Uterus (tissue), 4 donors: ENCODE measurements around the gene PPFIBP2. TPM values are rescaled to one million over a fixed set of nuclear protein-coding genes. Genes with fewer than 3 reads are reported as not detected.

ENCODE experiments used
- DNase-seq, 2 donors: peaks; one replicate each; pipeline ENCODE4 v3.0.0-alpha.2; 2019 to 2020
- H3K27ac ChIP-seq, 2 donors: fragments of 200-600 bp; sonication (generic); 1 replicate in 1 of 2; 2 replicates in 1 of 2; pipeline ENCODE4 v1.5.1; 2016 to 2018
- H3K27me3 ChIP-seq, 2 donors: fragments of 200-600 bp; sonication (generic); one replicate each; pipeline ENCODE4 v1.5.1; 2018 to 2019; ENCODE audit warnings: control low read depth in 1 of 2
- H3K36me3 ChIP-seq, 2 donors: fragments of 200-600 bp; sonication (generic); one replicate each; pipeline ENCODE4 v1.5.1; 2019; ENCODE audit warnings: control low read depth in 1 of 2
- H3K4me1 ChIP-seq, 2 donors: fragments of 200-600 bp; sonication (generic); one replicate each; pipeline ENCODE4 v1.5.1; 2018 to 2019; ENCODE audit warnings: control low read depth in 1 of 2
- H3K4me3 ChIP-seq, 2 donors: fragments of 200-600 bp; sonication (generic); 1 replicate in 1 of 2; 2 replicates in 1 of 2; pipeline ENCODE4 v1.5.1; 2018 to 2019; ENCODE audit warnings: mild to moderate bottlenecking in 1 of 2
- H3K9me3 ChIP-seq, 2 donors: fragments of 200-600 bp; sonication (generic); one replicate each; pipeline ENCODE4 v1.5.1; 2019; ENCODE audit warnings: control low read depth in 1 of 2
- POLR2A ChIP-seq, 2 donors: fragments of 450-650 bp; IDR thresholded peaks; one replicate each; pipeline ENCODE4 v1.6.1; 2016; ENCODE audit warnings: antibody characterized with exemption in 2 of 2, mild to moderate bottlenecking in 1 of 2, moderate library complexity in 1 of 2
- intact Hi-C: fragments of 100-400 bp; cut with DNase I; formaldehyde crosslinking; loops from one replicate; pipeline ENCODE4 v1.15.1; 2023; ENCODE audit warnings: low total_unique reads
- total RNA-seq, 4 donors: library from RNA; depleted of rRNA in 3 of 4; stranded (reverse); fragments of >200 nt in 3 of 4; gene quantifications; one replicate each; pipeline versions ENCODE4 v1.1.0 to v1.2.4, GENCODE V29; 2014 to 2023
- TF ChIP-seq, protein P1 (sequence below), 4 experiments: fragments of 200-600 bp in 2 of 4; fragments of 450-650 bp in 2 of 4; sonication (generic) in 2 of 4; IDR thresholded peaks; one replicate each; pipeline ENCODE4 v1.5.1; 2016 to 2019; ENCODE audit warnings: antibody characterized with exemption in 4 of 4, mild to moderate bottlenecking in 2 of 4, moderate library complexity in 1 of 4
- donor health status: DM: yes; HTN: yes; CAD: no.

The PPFIBP2 gene
- total RNA-seq, 4 donors from 2014 or later = 2.1 to 36.2 (median 15.2) TPM

GRCh38 chr11:7667460-7667859 is 153.7 kb downstream of the PPFIBP2 start:
- intact Hi-C loops = loop anchor here (10.0 kb wide), 1 partner anchor 153 kb away; the partner anchor contains the start of gene PPFIBP2
- Histone ChIP-seq H3K27ac (no peak overlapping the region), H3K36me3 (no peaks in the 10 kb centered on the region), H3K27me3 (no peaks in the 10 kb centered on the region), H3K9me3 (no peaks in the 10 kb centered on the region), H3K4me3 (no peak overlapping the region), H3K4me1 (no peaks in the 10 kb centered on the region)
- no peak for TF ChIP-seq POLR2A (IDR thresholded peaks at IDR 0.05)
- TF ChIP-seq, protein P1, sequence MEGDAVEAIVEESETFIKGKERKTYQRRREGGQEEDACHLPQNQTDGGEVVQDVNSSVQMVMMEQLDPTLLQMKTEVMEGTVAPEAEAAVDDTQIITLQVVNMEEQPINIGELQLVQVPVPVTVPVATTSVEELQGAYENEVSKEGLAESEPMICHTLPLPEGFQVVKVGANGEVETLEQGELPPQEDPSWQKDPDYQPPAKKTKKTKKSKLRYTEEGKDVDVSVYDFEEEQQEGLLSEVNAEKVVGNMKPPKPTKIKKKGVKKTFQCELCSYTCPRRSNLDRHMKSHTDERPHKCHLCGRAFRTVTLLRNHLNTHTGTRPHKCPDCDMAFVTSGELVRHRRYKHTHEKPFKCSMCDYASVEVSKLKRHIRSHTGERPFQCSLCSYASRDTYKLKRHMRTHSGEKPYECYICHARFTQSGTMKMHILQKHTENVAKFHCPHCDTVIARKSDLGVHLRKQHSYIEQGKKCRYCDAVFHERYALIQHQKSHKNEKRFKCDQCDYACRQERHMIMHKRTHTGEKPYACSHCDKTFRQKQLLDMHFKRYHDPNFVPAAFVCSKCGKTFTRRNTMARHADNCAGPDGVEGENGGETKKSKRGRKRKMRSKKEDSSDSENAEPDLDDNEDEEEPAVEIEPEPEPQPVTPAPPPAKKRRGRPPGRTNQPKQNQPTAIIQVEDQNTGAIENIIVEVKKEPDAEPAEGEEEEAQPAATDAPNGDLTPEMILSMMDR (IDR thresholded peaks at IDR 0.05) = no peak
- no peak for DNase-seq

GRCh38 chr11:7668464-7668863 is 154.7 kb downstream of the PPFIBP2 start:
- intact Hi-C loops = loop anchor here (10.0 kb wide), 1 partner anchor 154 kb away; the partner anchor contains the start of gene PPFIBP2
- Histone ChIP-seq H3K36me3 (no peaks in the 10 kb centered on the region), H3K4me3 (no peak overlapping the region), H3K27ac (no peak overlapping the region), H3K4me1 (no peaks in the 10 kb centered on the region), H3K9me3 (no peaks in the 10 kb centered on the region), H3K27me3 (no peaks in the 10 kb centered on the region)
- TF ChIP-seq, protein P1 (IDR thresholded peaks at IDR 0.05) = no peak
- no peak for TF ChIP-seq POLR2A (IDR thresholded peaks at IDR 0.05)
- DNase-seq = no peak

DNA sequence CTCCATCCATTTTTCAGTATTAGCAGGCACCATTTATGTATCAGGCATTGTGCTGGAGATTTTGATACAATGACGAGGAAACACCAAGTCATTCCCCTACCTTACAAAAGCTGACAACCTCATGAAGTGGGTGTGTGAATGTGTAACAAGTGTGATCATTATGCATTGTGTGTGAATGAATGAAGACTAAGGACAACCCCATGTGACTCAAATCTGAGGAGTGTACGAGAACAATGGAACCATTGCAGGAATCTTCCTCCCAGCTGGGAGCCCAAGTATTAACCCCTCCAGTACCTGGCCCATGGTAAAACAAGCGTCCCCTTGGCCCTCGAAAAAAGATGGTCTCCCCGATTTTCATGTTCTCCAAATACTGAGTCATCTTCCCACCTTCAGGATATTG is 155.1 kb downstream of the PPFIBP2 start:
- Histone ChIP-seq H3K4me1 (no peaks in the 10 kb centered on the region), H3K27me3 (no peaks in the 10 kb centered on the region), H3K9me3 (no peaks in the 10 kb centered on the region), H3K36me3 (no peaks in the 10 kb centered on the region), H3K27ac (no peak overlapping the region), H3K4me3 (no peak overlapping the region)
- intact Hi-C loops = loop anchor here (10.0 kb wide), 1 partner anchor 154 kb away; the partner anchor contains the start of gene PPFIBP2
- TF ChIP-seq, protein P1 (IDR thresholded peaks at IDR 0.05) = no peak
- no peak for TF ChIP-seq POLR2A (IDR thresholded peaks at IDR 0.05)
- no peak for DNase-seq

DNA sequence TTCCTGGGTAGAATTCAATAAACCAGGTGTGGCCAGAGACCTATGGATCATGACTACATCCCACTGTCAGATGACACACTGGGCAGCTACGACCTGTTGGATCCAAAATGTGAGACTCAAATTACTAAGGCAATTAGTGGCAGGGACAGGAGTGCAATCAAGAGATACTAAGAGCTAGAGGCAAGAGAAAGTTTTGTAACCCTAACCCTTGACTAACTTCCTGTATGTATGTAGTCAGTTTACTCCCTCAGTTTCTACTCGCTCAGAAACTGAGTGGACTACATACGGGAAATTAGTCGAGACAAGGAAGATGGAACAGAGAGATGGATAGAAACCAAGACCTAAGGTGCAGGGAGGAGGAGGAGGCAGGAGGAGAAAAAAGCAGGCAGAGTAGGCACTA is 156.8 kb downstream of the PPFIBP2 start:
- intact Hi-C loops = no loop called here
- no peaks in the 10 kb centered on the region for H3K4me1 ChIP-seq
- H3K27ac ChIP-seq = no peak overlapping the region
- TF ChIP-seq POLR2A (IDR thresholded peaks at IDR 0.05) = no peak
- TF ChIP-seq, protein P1 (IDR thresholded peaks at IDR 0.05) = no peak
- no peak for DNase-seq
- no peak overlapping the region for H3K4me3 ChIP-seq
- H3K9me3 ChIP-seq = no peaks in the 10 kb centered on the region
- H3K36me3 ChIP-seq = no peaks in the 10 kb centered on the region
- H3K27me3 ChIP-seq = no peaks in the 10 kb centered on the region

DNA sequence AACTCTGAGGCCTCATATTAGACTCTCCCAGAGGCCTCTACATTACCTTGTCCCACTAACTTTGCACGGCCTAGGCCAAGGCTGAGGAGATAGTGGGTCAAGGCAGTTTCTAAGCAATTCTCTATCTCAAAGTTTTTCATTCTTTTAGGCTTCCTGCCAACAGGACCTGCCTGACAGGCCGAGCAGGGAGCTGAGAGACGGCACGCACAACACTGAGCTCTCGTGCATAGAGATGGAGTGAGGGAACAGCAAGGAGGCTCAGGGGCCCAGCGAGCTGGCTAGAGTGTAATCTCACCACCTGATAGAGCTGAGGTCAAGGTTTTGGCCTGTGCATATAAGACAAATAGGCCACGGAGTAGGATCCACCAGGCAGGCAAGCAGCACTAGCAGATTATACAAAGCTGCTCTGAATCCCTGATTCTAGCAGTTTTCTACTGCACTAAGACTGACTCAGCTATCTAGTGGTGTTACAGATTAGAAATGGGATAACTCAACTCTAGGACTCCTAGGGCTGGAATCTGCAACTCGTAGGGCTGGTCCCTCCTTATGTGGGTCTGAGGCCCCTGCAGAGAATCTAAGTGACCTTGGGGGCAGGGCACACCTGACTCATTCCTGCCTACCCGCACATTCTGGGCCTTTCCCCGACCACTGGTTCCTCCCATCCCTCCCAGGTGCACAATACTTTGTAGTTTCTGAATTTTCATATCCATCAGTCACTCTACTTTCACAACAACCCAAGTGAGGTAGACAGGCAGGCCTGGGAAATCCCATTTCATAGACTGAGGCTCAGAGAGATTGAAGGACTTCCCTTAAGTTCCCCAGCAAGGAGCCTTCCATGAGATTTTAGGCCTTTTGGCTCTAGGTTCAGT is 157.8 kb downstream of the PPFIBP2 start:
- H3K4me1 ChIP-seq = no peaks in the 10 kb centered on the region
- TF ChIP-seq, protein P1 (IDR thresholded peaks at IDR 0.05) = no peak
- no peak for TF ChIP-seq POLR2A (IDR thresholded peaks at IDR 0.05)
- H3K27ac ChIP-seq = no peak overlapping the region
- no peak overlapping the region for H3K4me3 ChIP-seq
- no peaks in the 10 kb centered on the region for H3K36me3 ChIP-seq
- DNase-seq = no peak
- no peaks in the 10 kb centered on the region for H3K27me3 ChIP-seq
- no peaks in the 10 kb centered on the region for H3K9me3 ChIP-seq
- intact Hi-C loops = no loop called here
